IMR-90 (cell line): ENCODE data around the gene IBA57. TPM values are rescaled to one million over a fixed set of nuclear protein-coding genes. Genes with fewer than 3 reads are reported as not detected.
A peak's percentile ranks its signal among the peaks of the same experiment; 100 is the strongest.

Experiments used
- ATAC-seq: fragments of 200-7000 bp; cut with Tn5 transposase; 2 replicates; pipeline ENCODE4 v1.9.1; 2020; ENCODE audit warnings: low read depth, mild to moderate bottlenecking, moderate library complexity
- BruUV-seq: library from RNA; stranded (reverse); fragments of 400-500 nt; replicated peaks from 2 replicates; lab custom pipeline; 2021; lab: Mats Ljungman, UMichigan
- CTCF ChIA-PET: fragments of 300-600 bp; formaldehyde crosslinking; extraction: SDS; loops from one replicate; lab custom pipeline; 2021; ENCODE audit warnings: antibody characterized with exemption; lab: Yijun Ruan, JAX
- POLR2A ChIA-PET: fragments of 300-600 bp; sonication (Branson Sonifier 250); formaldehyde crosslinking; loops from one replicate; lab custom pipeline; 2022; ENCODE audit warnings: antibody characterized with exemption; ENCODE audit not compliant: unreplicated experiment; lab: Charles Lee
- DNase-seq: peaks from one replicate; pipeline ENCODE4 v3.0.0; 2013
- H2AFZ ChIP-seq: replicated peaks from 2 replicates; pipeline ENCODE3; 2013; ENCODE audit warnings: low read length, mild to moderate bottlenecking; ENCODE audit not compliant: poor library complexity
- H2AK5ac ChIP-seq: 2 replicates; pipeline ENCODE4 v1.6.1; 2013; ENCODE audit warnings: low read depth, low read length, inconsistent platforms
- H2AK9ac ChIP-seq: replicated peaks from 2 replicates; pipeline ENCODE3; 2013; ENCODE audit warnings: mild to moderate bottlenecking, low read depth, low read length, moderate library complexity; ENCODE audit not compliant: poor library complexity
- H2BK120ac ChIP-seq: 2 replicates; pipeline ENCODE4 v1.6.1; 2013; ENCODE audit warnings: low read depth, low read length, inconsistent platforms
- H2BK15ac ChIP-seq: 3 replicates; pipeline ENCODE4 v1.6.1; 2013; ENCODE audit warnings: low read depth, low read length, inconsistent platforms
- H2BK20ac ChIP-seq: 2 replicates; pipeline ENCODE4 v1.6.1; 2013; ENCODE audit warnings: low read depth, mild to moderate bottlenecking, inconsistent platforms, low read length, moderate library complexity
- H2BK5ac ChIP-seq: 2 replicates; pipeline ENCODE4 v1.6.1; 2013; ENCODE audit warnings: mild to moderate bottlenecking, low read depth, low read length, inconsistent platforms; ENCODE audit not compliant: poor library complexity, severe bottlenecking
- H3K14ac ChIP-seq: replicated peaks from 2 replicates; pipeline ENCODE4 v1.6.1; 2013; ENCODE audit warnings: low read depth, low read length, inconsistent platforms
- H3K18ac ChIP-seq: 2 replicates; pipeline ENCODE4 v1.6.1; 2013; ENCODE audit warnings: low read depth, low read length, control low read depth
- H3K23ac ChIP-seq: 2 replicates; pipeline ENCODE4 v1.6.1; 2013; ENCODE audit warnings: low read depth, low read length, inconsistent platforms
- H3K27ac ChIP-seq: 2 replicates; pipeline ENCODE4 v1.5.1; 2013; ENCODE audit warnings: mild to moderate bottlenecking, control low read depth, low read length; ENCODE audit not compliant: insufficient read depth
- H3K27me3 ChIP-seq: 2 replicates; pipeline ENCODE4 v1.6.1; 2013; ENCODE audit warnings: low read length; ENCODE audit not compliant: control insufficient read depth, insufficient read depth
- H3K36me3 ChIP-seq: 2 replicates; pipeline ENCODE4 v1.6.1; 2013; ENCODE audit warnings: low read length, mixed read lengths; ENCODE audit not compliant: control insufficient read depth, insufficient read depth
- H3K4ac ChIP-seq: 2 replicates; pipeline ENCODE4 v1.6.1; 2013; ENCODE audit warnings: low read depth, low read length, inconsistent platforms
- H3K4me1 ChIP-seq: 2 replicates; pipeline ENCODE4 v1.6.1; 2013; ENCODE audit warnings: low read length, mixed read lengths; ENCODE audit not compliant: control insufficient read depth, insufficient read depth
- H3K4me2 ChIP-seq: 2 replicates; pipeline ENCODE4 v1.6.1; 2013; ENCODE audit warnings: low read depth, mild to moderate bottlenecking, control low read depth, low read length, moderate library complexity
- H3K4me3 ChIP-seq: 2 replicates; pipeline ENCODE4 v1.5.1; 2013; ENCODE audit warnings: low read depth, mild to moderate bottlenecking, control low read depth, low read length, moderate library complexity; ENCODE audit not compliant: insufficient read depth
- H3K56ac ChIP-seq: 2 replicates; pipeline ENCODE4 v1.6.1; 2013; ENCODE audit warnings: low read length, inconsistent platforms; ENCODE audit not compliant: insufficient read depth; ENCODE audit errors: extremely low read depth
- H3K79me1 ChIP-seq, 2 experiments: 2 replicates each; pipeline ENCODE4 v1.6.1; 2013; ENCODE audit warnings: low read length in 2 of 2, inconsistent platforms in 1 of 2, low read depth in 1 of 2
- H3K9ac ChIP-seq: 2 replicates; pipeline ENCODE4 v1.6.1; 2013; ENCODE audit warnings: low read depth, low read length, control low read depth
- H3K9me1 ChIP-seq: 2 replicates; pipeline ENCODE4 v1.6.1; 2013; ENCODE audit warnings: low read length, inconsistent platforms; ENCODE audit not compliant: insufficient read depth
- H3K9me3 ChIP-seq: 2 replicates; pipeline ENCODE4 v1.6.1; 2013; ENCODE audit warnings: low read length; ENCODE audit not compliant: control insufficient read depth, insufficient read depth
- H4K20me1 ChIP-seq: 2 replicates; pipeline ENCODE4 v1.6.1; 2013; ENCODE audit warnings: low read length, inconsistent platforms; ENCODE audit not compliant: insufficient read depth
- H4K5ac ChIP-seq: 2 replicates; pipeline ENCODE4 v1.6.1; 2013; ENCODE audit warnings: mild to moderate bottlenecking, low read depth, low read length, control low read depth
- H4K8ac ChIP-seq, 2 experiments: 2 replicates each; pipeline ENCODE4 v1.6.1; 2013; ENCODE audit warnings: low read depth in 2 of 2, low read length in 2 of 2, control low read depth in 1 of 2, inconsistent platforms in 1 of 2
- H4K91ac ChIP-seq: 2 replicates; pipeline ENCODE4 v1.6.1; 2013; ENCODE audit warnings: low read depth, low read length, inconsistent platforms; ENCODE audit not compliant: insufficient read depth
- BHLHE40 ChIP-seq: fragments of 150-350 bp; IDR thresholded peaks from 2 replicates; pipeline ENCODE4 v1.6.1; 2016; ENCODE audit warnings: mild to moderate bottlenecking, low read depth, low read length
- CHD1 ChIP-seq: IDR thresholded peaks from 2 replicates; pipeline ENCODE4 v1.6.1; 2012; ENCODE audit warnings: low read depth, low read length, improper control_type of control experiment
- FOS ChIP-seq: fragments of 150-350 bp; IDR thresholded peaks from 2 replicates; pipeline ENCODE4 v1.6.1; 2016; ENCODE audit warnings: low read depth, low read length
- MAFK ChIP-seq: IDR thresholded peaks from 2 replicates; pipeline ENCODE4 v1.6.1; 2012; ENCODE audit warnings: low read depth, low read length, improper control_type of control experiment
- MXI1 ChIP-seq: IDR thresholded peaks from 2 replicates; pipeline ENCODE4 v1.6.1; 2012; ENCODE audit warnings: low read depth, mild to moderate bottlenecking, low read length, moderate library complexity, borderline replicate concordance
- NFE2L2 ChIP-seq: fragments of 150-350 bp; IDR thresholded peaks from 2 replicates; pipeline ENCODE4 v1.6.1; 2016; ENCODE audit warnings: low read depth, mild to moderate bottlenecking, low read length
- POLR2A ChIP-seq: IDR thresholded peaks from 2 replicates; pipeline ENCODE4 v1.6.1; 2012; ENCODE audit warnings: mild to moderate bottlenecking, low read depth, low read length
- RFX5 ChIP-seq: IDR thresholded peaks from 2 replicates; pipeline ENCODE4 v1.8.0; 2012; ENCODE audit warnings: low read depth, mild to moderate bottlenecking, low read length, moderate library complexity
- SMC3 ChIP-seq: fragments of 150-350 bp; IDR thresholded peaks from 2 replicates; pipeline ENCODE4 v1.6.1; 2016; ENCODE audit warnings: low read depth, mild to moderate bottlenecking, antibody characterized with exemption, low read length, moderate library complexity
- whole genome bisulfite sequencing, 2 experiments: methylation state at CpG; one replicate each; pipeline versions ENCODE4 v1.1.5 to v1.1.7; 2013; ENCODE audit warnings: missing lambda C conversion rate in 2 of 2; ENCODE audit not compliant: insufficient read length in 1 of 2; ENCODE audit errors: extremely low coverage in 2 of 2; 5-methylcytosine and 5-hydroxymethylcytosine counted together
- dilution Hi-C: fragments of 300-500 bp; cut with HindIII; formaldehyde crosslinking; loops from one replicate; pipeline ENCODE4 v1.14.3; 2018; ENCODE audit warnings: low sequenced_read_pairs; ENCODE audit not compliant: unreplicated experiment
- in situ Hi-C: fragments of 300-500 bp; cut with MboI; formaldehyde crosslinking; loops from 3 replicates; pipeline ENCODE4 v1.14.3; 2019; ENCODE audit warnings: low sequenced_read_pairs, inconsistent platforms, mixed read lengths
- intact Hi-C: fragments of 100-400 bp; cut with micrococcal nuclease; formaldehyde crosslinking; loops from 2 replicates; pipeline ENCODE4 v1.10.0; 2022
- polyA plus RNA-seq, 3 experiments: library from polyadenylated mRNA; depleted of rRNA; stranded (reverse); fragments of >200 nt; gene quantifications; 2 replicates each; pipeline ENCODE4 v1.2.3, GENCODE V29; 2012; ENCODE audit warnings: low replicate concordance in 1 of 3
- total RNA-seq: library from RNA; depleted of rRNA; stranded (reverse); fragments of >200 nt; gene quantifications from 2 replicates; pipeline ENCODE4 v1.2.3, GENCODE V29; 2012
- TF ChIP-seq, protein P1 (sequence below): conservative IDR thresholded peaks from 2 replicates; pipeline ENCODE4 v1.5.1; 2012; ENCODE audit warnings: mild to moderate bottlenecking, low read depth, low read length, improper control_type of control experiment
- TF ChIP-seq, protein P2 (sequence below): fragments of 150-350 bp; IDR thresholded peaks from 2 replicates; pipeline ENCODE4 v1.6.1; 2016; ENCODE audit warnings: low read depth, mild to moderate bottlenecking, low read length, moderate library complexity, borderline replicate concordance
- TF ChIP-seq, protein P3 (sequence below): fragments of 150-350 bp; IDR thresholded peaks from 2 replicates; pipeline ENCODE4 v1.6.1; 2017; ENCODE audit warnings: mild to moderate bottlenecking, antibody characterized with exemption, low read length, low read depth

Gene IBA57
- total and polyA plus RNA-seq, 2 of the 4 experiments (the other 2 are of a cell fraction), result 2.0 to 2.6 TPM

DNA sequence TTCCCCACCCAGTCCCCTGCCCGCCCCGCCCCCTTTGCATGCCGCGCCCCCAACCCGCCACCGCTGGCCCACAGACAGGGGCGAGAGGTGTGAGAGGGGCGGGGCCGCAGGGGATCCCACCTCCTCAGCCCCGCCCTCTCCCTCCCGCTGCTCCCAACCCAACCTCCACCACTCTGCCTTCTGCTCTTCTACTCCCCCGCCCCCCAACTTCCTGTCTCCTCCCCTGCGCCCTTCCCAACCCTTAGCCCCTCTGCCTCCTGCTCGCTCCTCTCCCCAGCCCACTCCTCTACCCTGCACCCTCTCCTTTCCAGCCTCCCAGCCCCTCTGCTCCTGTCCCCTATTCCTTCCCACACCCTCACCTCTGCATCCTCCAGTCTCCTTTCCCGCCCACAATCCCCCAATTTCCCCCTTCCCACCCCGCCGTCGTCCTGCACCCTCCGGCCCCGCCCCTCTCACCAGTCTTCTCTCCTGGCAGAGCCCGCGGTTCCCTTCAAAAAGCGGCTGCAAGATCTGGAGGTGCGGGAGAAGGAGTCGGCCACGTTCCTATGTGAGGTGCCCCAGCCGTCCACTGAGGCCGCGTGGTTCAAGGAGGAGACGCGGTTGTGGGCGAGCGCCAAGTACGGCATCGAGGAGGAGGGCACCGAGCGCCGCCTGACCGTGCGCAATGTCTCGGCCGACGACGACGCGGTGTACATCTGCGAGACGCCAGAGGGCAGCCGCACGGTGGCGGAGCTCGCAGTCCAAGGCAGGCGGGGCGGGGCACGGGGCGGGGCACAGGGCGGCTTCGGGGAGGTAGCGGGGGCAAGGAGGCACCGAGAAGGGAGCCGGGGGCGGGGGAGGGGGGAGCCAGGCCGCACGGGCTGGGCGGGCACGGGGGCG lies 47.6 kb downstream of the IBA57 start:
- Histone ChIP-seq H3K56ac (peak overlapping the region; percentile 51; the same call in 1 of the 2 replicates), H3K4me2 (peak overlapping the region; percentile 99), H4K20me1 (peaks cover 5% of the 10 kb centered on the region; the same call in 1 of the 2 replicates), H2BK5ac (peak overlapping the region; percentile 71), H3K79me1 (peaks cover 0 to 13% of the 10 kb centered on the region in 2 experiments; a peak in 2 of 4 replicates), H3K4me3 (peak overlapping the region; percentile 92), H3K18ac (peak overlapping the region; percentile 96), H2BK120ac (peak overlapping the region; percentile 72), H4K8ac (peak overlapping the region; percentile 90 to 92; a peak in 3 of 4 replicates), H3K4ac (peak overlapping the region; percentile 98), H3K23ac (peak overlapping the region; percentile 92), H4K5ac (peak overlapping the region; percentile 91), H3K14ac (peak overlapping the region; percentile 92), H3K27ac (peak overlapping the region; percentile 93), H3K27me3 (no peaks in the 10 kb centered on the region; the same call in 1 of the 2 replicates), H4K91ac (peak overlapping the region; percentile 95), H2AK5ac (peak overlapping the region; percentile 99), H2BK15ac (peak overlapping the region; percentile 91; the same call in 2 of the 3 replicates), H3K36me3 (peaks cover 14% of the 10 kb centered on the region; the same call in 1 of the 2 replicates), H3K9me3 (no peaks in the 10 kb centered on the region), H3K4me1 (peaks cover 10% of the 10 kb centered on the region; the same call in 1 of the 2 replicates), H2BK20ac (no peak overlapping the region), H2AK9ac (peak overlapping the region; percentile 98), H3K9ac (peak overlapping the region; percentile 96), H3K9me1 (peaks cover 4% of the 10 kb centered on the region; the same call in 1 of the 2 replicates), H2AFZ (peak overlapping the region; percentile 99)
- DNase-seq (peak; percentile 78), ATAC-seq (peak; percentile 96)
- 1% methylated on average over 27 of the region's 67 CpGs; no CpG with 5 or more reads in 1 of the 2 experiments for WGBS, 2 experiments
- dilution Hi-C loops, result no loop called here
- in situ Hi-C loops, result no loop called here
- ChIA-PET CTCF (interaction anchor here (0.7 kb wide), 1 partner anchor 190 kb away, joined by 3 read pairs; no protein-coding TSS in a partner anchor), POLR2A (no interaction called here)
- intact Hi-C loops, result loop anchor here (1.0 to 5.0 kb wide), 4 partner anchors 53 to 244 kb away; partner anchors contain the start of gene TRIM11
- TSS peak; percentile 94 for BruUV-seq
- TF ChIP-seq NFE2L2 (no peak), MXI1 (peak; percentile 73), FOS (no peak), BHLHE40 (peak; percentile 49; the same call in 1 of the 2 replicates), RFX5 (no peak), POLR2A (no peak), MAFK (no peak), SMC3 (peak; percentile 71), CHD1 (no peak)
- TF ChIP-seq, protein P1, sequence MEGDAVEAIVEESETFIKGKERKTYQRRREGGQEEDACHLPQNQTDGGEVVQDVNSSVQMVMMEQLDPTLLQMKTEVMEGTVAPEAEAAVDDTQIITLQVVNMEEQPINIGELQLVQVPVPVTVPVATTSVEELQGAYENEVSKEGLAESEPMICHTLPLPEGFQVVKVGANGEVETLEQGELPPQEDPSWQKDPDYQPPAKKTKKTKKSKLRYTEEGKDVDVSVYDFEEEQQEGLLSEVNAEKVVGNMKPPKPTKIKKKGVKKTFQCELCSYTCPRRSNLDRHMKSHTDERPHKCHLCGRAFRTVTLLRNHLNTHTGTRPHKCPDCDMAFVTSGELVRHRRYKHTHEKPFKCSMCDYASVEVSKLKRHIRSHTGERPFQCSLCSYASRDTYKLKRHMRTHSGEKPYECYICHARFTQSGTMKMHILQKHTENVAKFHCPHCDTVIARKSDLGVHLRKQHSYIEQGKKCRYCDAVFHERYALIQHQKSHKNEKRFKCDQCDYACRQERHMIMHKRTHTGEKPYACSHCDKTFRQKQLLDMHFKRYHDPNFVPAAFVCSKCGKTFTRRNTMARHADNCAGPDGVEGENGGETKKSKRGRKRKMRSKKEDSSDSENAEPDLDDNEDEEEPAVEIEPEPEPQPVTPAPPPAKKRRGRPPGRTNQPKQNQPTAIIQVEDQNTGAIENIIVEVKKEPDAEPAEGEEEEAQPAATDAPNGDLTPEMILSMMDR, result peak; percentile 74
- TF ChIP-seq, protein P2, sequence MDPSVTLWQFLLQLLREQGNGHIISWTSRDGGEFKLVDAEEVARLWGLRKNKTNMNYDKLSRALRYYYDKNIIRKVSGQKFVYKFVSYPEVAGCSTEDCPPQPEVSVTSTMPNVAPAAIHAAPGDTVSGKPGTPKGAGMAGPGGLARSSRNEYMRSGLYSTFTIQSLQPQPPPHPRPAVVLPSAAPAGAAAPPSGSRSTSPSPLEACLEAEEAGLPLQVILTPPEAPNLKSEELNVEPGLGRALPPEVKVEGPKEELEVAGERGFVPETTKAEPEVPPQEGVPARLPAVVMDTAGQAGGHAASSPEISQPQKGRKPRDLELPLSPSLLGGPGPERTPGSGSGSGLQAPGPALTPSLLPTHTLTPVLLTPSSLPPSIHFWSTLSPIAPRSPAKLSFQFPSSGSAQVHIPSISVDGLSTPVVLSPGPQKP, result no peak
- TF ChIP-seq, protein P3, sequence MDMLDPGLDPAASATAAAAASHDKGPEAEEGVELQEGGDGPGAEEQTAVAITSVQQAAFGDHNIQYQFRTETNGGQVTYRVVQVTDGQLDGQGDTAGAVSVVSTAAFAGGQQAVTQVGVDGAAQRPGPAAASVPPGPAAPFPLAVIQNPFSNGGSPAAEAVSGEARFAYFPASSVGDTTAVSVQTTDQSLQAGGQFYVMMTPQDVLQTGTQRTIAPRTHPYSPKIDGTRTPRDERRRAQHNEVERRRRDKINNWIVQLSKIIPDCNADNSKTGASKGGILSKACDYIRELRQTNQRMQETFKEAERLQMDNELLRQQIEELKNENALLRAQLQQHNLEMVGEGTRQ, result peak; percentile 40; the same call in 1 of the 2 replicates
